ENCODE data around the gene SLC22A23. TPM values are rescaled to one million over a fixed set of nuclear protein-coding genes. Genes with fewer than 3 reads are reported as not detected.

The SLC22A23 gene
- total RNA-seq, 1 donor from 2014 or later, result 19.4 TPM

GRCh38 chr6:3407840-3408239, 49.0 kb downstream of the SLC22A23 start:
- no peak overlapping the region for H3K4me3 Mint-ChIP-seq (ENCODE audit: low read depth)
- no peaks in the 10 kb centered on the region for H3K27me3 Mint-ChIP-seq
- H3K36me3 Mint-ChIP-seq (ENCODE audit: insufficient read depth), result peaks cover 12% of the 10 kb centered on the region
- no peak for TF ChIP-seq CTCF (IDR thresholded peaks at IDR 0.05; ENCODE audit: unreplicated experiment)
- peaks cover 64% of the 10 kb centered on the region for H3K4me1 Mint-ChIP-seq (ENCODE audit: low read depth)
- H3K27ac Mint-ChIP-seq, result no peak overlapping the region
- DNase-seq (ENCODE audit: low spot score, unreplicated experiment), result no peak
- H3K9me3 Mint-ChIP-seq (ENCODE audit: low read depth), result peaks cover 6% of the 10 kb centered on the region

- Mint-ChIP-seq H3K4me3 (ENCODE audit: low read depth) (no peak overlapping the region), H3K36me3 (ENCODE audit: insufficient read depth) (peaks cover 6% of the 10 kb centered on the region), H3K27me3 (no peaks in the 10 kb centered on the region), H3K4me1 (ENCODE audit: low read depth) (peaks cover 71% of the 10 kb centered on the region), H3K27ac (no peak overlapping the region), H3K9me3 (ENCODE audit: low read depth) (no peaks in the 10 kb centered on the region)
- TF ChIP-seq CTCF (IDR thresholded peaks at IDR 0.05; ENCODE audit: unreplicated experiment), result no peak
- no peak for DNase-seq (ENCODE audit: low spot score, unreplicated experiment)
Observed at GRCh38 chr6:3406891-3407809, 49.7 kb downstream of the SLC22A23 start.

GRCh38 chr6:3406362-3406821, 50.5 kb downstream of the SLC22A23 start:
- Mint-ChIP-seq H3K4me1 (ENCODE audit: low read depth) (peaks cover 75% of the 10 kb centered on the region), H3K27ac (no peak overlapping the region), H3K4me3 (ENCODE audit: low read depth) (no peak overlapping the region), H3K27me3 (no peaks in the 10 kb centered on the region), H3K36me3 (ENCODE audit: insufficient read depth) (peaks cover 7% of the 10 kb centered on the region), H3K9me3 (ENCODE audit: low read depth) (no peaks in the 10 kb centered on the region)
- DNase-seq (ENCODE audit: low spot score, unreplicated experiment), result no peak
- TF ChIP-seq CTCF (IDR thresholded peaks at IDR 0.05; ENCODE audit: unreplicated experiment), result no peak

- H3K36me3 Mint-ChIP-seq (ENCODE audit: insufficient read depth), result peaks cover 5% of the 10 kb centered on the region
- no peak overlapping the region for H3K27ac Mint-ChIP-seq
- no peak for TF ChIP-seq CTCF (IDR thresholded peaks at IDR 0.05; ENCODE audit: unreplicated experiment)
- DNase-seq (ENCODE audit: low spot score, unreplicated experiment), result no peak
- H3K4me3 Mint-ChIP-seq (ENCODE audit: low read depth), result no peak overlapping the region
- H3K27me3 Mint-ChIP-seq, result no peaks in the 10 kb centered on the region
- H3K4me1 Mint-ChIP-seq (ENCODE audit: low read depth), result peaks cover 70% of the 10 kb centered on the region
- H3K9me3 Mint-ChIP-seq (ENCODE audit: low read depth), result no peaks in the 10 kb centered on the region
Observed at GRCh38 chr6:3405679-3406078, 51.2 kb downstream of the SLC22A23 start.

GRCh38 chr6:3405182-3405518, 51.7 kb downstream of the SLC22A23 start:
- Mint-ChIP-seq H3K4me1 (ENCODE audit: low read depth) (peaks cover 69% of the 10 kb centered on the region), H3K4me3 (ENCODE audit: low read depth) (no peak overlapping the region), H3K27me3 (no peaks in the 10 kb centered on the region), H3K9me3 (ENCODE audit: low read depth) (no peaks in the 10 kb centered on the region), H3K27ac (no peak overlapping the region), H3K36me3 (ENCODE audit: insufficient read depth) (peaks cover 5% of the 10 kb centered on the region)
- no peak for DNase-seq (ENCODE audit: low spot score, unreplicated experiment)
- no peak for TF ChIP-seq CTCF (IDR thresholded peaks at IDR 0.05; ENCODE audit: unreplicated experiment)
